SIG-M5 treated with dmso at 0.1 percent for 504 hours (cell line): ENCODE measurements around the gene TMED6.
A peak's percentile ranks its signal among the peaks of the same experiment; 100 is the strongest.

Experiments used
- DNase-seq: peaks from one replicate; lab custom pipeline; 2025; ENCODE audit not compliant: unreplicated experiment; lab: John Stamatoyannopoulos, UW

The TMED6 gene

DNA sequence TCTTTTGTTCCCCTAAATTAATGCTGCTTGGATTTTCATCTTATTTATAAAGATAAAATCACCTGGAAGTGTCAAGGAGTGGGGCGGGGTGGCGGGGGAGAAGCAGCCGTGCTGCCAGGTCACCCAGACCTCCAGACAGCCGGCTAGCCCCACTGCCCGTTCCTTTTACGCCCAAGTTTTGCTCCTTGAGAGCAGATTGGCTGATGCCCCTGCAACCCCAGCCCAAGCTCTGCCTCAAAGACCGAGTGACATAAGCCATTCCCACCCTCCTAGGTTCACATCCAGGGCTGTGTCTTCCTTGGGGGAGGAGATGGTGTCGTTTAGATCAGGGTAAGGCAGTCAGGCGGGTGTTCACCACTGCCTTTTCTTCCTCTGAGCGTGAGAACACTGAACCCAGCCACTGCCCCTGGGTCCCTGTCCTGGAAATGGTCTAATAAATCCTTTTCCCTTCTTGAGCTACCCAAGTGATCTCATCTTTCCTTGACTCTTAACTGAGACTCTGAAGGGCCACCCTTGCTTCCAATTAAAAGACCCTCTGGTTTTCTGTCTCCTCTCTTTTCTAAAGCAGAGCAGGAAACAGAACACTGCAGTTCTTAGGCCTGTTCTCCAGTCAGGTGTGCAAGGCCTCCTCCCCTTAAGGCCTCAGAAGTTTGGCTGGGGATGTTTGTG is 26.9 kb downstream of the TMED6 start:
- DNase-seq: no peak

DNA sequence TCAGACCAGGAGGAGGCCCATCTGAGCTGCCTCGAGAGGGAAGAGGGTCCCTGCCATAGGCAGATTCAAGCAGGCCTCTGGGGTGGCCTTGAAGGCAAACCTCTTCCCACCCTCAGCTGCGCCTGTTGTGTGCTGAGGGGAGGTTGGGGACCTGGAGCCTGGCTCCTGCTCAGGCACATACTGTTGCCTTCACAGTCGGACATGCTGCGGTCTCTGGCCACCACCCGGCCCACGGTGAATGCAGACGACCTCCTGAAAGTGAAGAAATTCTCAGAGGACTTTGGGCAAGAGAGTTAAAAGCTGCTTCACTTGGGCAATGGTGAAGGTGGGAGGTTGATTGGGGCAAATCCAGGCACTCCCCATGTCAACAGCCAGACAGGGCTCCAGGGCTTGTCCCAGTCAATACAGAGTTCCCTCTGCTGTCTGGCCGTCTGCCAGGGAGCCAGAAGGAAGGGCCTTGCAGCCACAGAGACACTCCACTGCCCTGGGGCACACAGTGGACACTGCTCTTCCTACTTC is 27.5 kb downstream of the TMED6 start:
- no peak for DNase-seq

DNA sequence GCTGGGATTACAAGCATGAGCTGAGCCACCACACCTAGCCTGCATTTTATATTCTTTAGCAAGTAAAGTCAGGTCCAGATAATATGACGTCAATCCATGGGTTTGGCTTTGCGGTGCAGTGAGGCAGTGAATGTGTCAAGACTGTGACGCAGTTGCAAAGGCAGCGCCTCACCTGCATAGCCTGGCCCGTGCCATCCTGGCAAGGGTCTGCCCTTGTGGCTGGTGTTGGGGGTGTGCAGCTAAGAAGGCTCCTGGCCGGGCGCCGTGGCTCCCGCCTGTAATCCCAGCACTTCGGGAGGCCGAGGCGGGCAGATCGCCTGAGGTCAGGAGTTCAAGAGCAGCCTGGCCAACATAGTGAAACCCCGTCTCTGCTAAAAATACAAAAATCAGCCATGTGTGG is 28.2 kb downstream of the TMED6 start:
- no peak for DNase-seq

DNA sequence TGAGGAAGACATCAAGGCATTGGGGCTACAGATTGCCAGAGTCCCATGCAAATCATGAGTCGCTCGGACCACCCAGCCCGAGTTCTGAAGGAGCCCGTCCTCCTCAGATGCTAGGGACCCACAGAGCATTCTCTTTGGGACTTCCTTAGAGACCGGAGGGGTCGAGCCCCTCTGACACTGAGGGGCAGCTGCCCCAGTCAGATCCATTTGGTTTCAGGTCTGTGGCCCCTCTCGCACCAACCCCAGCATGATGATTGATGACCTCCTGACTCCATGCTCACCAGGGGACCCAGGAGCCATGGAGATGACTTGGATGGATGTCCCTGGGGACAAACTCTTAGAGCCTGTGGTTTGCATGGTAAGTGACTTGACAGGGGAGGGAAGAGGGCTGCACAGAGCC is 29.2 kb downstream of the TMED6 start:
- no peak for DNase-seq

DNA sequence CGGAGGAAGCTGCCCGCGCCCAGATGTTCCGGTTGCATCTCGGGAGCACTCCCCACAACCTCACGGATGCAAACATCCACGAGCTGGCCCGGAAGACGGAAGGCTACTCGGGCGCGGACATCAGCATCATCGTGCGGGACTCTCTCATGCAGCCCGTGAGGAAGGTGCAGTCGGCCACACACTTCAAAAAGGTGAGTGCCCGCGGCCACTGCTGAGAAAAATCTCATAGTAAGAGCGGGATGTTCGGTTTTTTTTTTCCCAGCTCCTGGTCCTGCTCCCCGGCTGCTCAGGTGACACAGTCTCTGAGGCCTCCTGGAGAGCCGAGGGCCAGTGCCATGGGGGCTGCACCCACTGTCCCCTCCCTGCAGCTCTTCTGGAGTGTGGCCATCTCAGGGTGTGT is 30.5 kb downstream of the TMED6 start:
- no peak for DNase-seq

DNA sequence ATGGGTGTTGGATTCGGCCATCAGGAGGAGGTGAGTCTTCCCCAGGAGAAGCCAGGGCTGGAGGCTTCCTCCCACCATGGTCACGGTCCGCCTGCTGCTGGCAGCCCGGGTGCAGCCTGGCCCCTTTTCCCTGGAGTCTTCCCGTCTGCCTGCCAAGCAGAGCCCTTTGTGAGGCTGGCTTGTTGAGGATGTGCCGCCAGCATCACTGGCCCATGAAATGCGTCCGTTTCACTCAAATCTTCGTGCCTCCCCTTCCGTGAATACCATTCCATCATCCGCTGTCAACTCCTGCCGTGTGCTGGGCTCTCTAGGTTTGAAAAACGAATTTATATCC is 30.9 kb downstream of the TMED6 start:
- DNase-seq: no peak

DNA sequence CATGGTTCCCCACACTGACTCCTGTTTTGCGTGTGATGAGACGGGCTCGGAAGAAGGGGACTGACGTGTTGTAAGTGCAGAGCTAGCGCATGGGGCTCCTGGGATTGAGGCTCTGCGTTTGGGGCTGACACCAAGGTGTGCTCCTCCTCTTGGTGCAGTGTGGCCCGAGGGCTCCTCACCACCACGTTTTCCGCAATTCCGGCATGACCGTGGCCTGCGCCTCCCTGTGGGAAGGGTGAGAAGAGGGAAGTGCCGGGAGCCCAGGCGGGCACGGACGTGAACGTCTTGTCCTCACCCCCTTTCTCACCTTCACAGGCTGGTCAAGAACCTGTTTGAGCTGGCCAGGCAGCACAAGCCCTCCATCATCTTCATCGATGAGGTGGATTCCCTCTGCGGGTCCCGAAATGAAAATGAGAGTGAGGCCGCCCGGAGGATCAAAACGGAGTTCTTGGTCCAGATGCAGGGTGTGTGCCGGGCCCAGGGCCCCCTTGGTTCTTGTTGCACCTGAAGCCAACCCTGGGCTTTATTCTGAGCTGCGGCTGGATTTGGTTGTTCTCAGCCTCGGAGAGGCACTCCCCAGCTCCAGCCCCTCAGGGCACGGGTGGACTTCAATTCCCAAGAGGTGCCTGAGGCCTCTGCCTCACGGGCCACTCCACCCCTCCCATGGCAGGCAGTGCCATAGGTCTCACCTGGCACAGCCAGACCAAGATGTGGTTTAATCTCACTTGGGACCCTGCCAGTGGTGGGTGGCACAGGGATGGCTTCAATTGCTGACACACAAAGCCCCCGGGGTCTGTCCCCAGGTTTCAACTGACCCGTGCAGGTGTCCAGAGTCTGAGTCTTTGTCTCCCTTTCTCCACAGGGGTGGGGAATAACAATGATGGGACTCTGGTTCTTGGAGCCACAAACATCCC is 31.5 kb downstream of the TMED6 start:
- DNase-seq: no peak

DNA sequence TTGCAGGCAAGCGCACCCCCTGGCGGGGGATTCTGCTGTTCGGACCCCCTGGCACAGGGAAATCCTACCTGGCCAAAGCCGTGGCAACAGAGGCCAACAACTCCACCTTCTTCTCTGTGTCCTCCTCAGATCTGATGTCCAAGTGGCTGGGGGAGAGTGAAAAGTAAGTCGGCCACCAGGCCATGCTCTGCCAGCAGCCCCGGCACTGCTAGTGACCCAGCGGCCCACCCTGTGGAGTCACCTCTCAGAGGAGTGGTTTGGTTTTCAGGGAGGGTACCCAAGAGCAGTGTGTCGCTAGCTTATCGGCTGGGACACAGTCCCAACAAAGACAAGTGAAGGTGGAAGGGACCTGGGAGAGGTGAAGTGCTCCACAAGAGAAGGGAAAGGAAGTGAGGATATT is 32.2 kb downstream of the TMED6 start:
- no peak for DNase-seq

DNA sequence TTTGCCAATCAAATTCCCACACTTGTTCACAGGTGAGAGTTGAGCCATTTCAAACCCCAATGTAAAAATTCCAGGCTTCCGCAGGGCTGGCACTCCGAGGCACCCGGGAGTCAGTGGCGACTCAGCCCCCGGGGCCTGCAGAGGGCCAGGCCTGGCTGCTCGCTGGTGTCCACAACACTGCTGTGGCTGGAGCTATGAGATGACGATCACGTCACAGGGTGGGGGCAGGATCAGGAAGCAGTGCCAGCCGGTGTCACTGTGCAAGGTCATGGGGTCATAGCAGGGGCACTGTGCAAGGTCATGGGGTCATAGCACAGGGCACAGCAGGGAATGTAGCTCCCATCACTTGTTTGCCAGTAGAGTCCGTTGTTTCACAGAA is 32.7 kb downstream of the TMED6 start:
- no peak for DNase-seq

DNA sequence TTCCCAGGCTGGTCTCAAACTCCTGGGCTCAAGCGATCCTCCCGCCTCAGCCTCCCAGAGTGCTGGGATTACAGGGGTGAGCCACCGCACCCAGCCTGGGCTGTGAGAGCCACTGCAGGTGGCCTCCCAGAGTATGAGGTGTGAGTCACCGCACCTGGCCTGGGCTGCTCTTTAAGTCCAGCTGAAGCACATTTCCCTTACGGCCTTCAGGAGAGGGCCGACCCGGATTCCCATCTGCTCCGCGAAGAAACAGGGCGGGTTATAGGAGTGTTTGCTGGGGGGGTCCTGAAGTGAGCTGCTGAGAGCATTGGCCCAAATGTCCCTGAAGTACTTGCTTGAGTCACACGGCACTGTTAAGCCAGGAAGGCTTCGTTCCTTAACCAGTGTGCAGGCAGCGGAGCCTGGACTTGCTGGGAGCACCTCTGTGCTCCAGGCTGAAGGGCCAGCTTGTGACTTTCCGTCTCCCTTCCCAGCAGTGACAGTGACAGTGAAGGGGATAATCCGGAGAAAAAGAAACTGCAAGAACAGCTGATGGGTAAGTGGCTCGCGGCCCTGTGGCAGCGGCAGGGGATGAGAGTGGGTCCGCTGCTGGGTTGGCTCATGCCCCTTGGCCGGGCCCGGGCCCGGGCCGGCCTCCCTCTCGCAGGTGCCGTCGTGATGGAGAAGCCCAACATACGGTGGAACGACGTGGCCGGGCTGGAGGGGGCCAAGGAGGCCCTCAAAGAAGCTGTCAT is 33.2 kb downstream of the TMED6 start:
- DNase-seq: no peak

DNA sequence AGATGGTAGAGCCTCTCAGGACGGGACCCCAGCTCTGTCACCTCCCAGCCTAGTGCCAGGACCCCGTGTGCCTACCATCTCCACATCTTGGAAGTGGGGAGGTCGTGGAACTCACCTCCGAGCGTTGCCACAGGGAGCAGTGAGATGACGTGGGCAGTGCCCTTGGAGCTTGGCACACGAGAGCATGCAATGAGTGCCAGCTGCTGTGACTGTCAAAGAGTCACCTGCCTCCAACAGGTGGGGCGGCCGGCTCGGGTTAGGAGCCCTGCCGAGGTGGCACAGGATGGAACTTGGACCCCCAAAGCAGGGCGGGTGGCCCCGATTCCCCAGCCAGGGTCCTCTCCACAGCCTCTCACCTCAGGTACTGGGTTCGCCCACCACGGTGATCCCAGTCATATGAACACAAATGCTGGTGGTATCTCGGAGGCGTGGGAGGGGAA is 35.0 kb downstream of the TMED6 start:
- DNase-seq: no peak

DNA sequence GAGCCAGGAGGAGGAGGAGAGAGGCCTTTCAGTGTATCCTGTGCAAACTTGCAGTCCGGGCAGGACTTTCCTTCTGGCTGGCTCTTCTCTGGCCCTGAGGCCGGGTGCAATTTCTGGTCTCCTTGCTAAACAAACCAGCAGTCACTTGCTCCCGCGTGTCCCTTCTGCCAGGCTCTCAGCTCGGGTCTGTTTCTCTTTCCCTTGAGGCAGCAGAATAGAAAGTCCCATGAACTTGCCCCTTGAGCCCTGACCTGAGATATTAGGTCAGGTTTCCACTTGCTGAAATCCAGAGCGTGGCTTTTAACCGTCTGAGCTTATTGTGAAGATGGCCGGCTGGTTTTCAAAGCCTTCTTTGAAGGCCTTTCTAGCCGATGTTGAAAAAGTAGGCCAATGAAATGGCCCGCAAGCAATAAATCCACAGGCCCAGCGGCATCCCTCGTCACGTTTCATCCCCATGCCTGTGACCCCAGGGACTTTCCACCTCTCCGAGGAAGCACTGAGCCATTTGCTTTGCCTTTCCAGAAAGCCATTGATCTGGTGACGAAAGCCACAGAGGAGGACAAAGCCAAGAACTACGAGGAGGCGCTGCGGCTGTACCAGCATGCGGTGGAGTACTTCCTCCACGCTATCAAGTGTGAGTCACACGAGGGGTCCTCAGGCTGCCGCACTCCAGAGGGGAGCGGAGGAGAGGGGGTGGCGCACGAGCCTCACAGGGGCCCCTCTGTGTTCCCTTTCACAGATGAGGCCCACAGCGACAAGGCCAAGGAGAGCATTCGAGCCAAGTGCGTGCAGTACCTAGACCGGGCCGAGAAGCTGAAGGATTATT is 35.9 kb downstream of the TMED6 start:
- peak; percentile 29 for DNase-seq

DNA sequence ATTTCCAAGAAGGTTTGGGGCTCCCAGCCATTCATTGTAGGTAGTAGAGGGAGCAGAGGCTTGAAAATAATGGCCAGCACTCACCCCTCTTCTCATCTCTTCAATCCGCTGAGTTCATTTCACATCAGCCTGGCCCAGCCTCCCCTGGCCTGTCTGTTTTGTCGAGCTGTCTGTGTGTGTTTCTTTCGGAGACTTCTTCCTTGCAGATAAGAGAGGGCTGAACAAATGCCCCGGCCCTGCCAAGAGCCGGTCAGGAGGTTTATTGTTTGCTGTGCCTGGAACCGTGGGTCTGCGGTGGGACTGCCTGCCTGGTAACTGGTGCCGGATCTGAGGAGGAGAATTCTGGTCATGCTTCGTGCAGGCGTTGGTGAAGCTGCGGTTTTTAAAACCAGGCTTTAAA is 37.1 kb downstream of the TMED6 start:
- DNase-seq: no peak

DNA sequence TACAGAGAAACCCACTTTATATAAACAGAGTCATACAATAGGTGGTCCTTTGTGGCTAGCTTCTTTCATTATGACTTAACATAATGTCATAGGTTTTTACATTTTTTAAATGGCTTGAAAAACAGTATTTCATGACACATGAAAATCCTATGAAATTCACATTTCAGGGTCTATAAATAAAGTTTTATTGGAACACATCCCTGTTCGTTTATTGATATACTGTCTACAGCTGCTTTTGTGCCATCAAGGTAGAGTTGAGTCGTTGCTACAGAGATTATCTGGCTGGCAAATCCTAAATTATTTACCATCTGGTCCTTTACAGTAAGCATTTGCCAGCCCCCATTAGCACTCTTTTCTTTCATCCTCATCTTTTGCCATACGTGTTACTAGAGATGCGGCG is 38.1 kb downstream of the TMED6 start:
- no peak for DNase-seq

DNA sequence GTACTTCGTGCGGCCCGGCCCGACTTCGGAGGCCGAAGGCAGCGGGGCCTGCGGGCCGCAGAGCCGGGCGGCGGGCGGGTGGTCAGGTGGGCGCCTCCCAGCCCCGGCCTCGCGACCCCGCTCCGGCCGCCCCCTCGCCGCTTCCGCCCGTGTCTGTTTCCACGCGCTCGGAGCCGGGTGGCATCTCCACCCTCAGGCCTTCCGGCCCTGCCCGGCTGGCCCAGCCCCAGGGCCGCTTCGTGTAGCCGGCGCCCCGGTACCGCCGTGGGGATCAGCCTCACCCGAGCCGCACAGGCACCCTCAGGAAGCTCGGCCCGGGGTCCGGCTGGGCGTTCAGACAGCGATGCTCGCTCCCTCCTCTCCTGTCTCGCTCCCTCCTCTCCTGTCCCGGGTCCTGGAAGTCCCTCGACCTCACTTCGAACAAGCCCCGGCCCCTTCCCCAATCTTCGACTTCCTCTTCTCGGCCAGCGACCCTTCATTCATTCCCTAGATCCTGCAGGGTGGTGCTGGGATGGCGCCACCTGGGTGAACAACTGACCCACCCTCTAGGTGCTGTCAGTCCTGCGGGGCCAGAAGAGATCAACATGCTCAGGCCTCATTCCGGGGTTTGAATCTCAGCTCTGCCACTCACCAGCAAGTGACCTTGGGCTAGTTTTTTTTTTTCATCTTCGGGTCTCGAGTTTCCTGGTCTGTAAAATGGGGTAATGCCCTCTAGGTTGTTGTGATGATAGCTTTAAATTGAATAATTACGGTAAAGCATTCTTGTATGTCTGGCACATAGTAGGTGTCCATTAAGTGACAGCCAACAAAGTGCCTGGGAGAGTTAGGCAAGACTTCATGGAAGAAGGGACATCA is 39.8 kb downstream of the TMED6 start:
- DNase-seq: no peak

DNA sequence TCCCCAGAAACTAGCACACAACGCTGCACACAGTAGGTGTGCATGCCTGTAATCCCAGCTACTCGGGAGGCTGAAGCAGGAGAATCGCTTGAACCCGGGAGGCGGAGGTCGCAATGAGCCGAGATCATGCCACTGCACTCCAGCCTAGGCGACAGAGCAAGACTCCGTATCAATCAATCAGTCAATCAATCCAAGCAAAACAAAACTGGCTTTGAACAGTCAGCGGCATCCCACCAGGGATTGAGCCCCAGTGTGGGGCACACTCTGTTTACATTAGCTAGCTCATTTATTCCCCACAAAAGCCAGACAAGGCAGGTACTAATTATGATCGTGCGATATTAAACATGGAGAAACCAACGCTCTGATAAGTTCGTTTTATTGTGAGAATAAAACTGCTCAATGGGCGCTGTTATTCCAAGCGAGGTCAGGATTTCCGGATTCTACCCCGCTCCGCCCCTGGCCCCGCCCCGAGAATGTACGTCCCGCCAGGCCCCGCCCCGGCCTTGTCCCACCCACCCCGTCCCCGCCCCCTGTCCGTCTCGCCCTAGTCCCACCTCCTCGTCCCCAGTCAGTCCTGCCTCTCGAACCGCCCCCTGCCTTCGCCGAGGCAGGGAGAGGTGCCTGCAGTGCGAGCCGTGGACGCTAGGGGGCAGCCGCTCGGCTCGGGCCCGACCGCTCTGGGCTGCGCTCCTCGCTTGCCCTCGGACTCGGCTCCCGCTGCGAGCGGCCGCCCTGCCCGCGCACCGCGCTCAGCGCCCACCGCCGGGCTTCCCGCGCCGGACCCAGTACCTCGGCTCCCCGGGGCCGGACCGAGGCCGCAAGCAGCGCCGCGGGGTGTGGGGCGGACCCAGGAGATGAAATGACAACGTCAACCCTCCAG is 40.7 kb downstream of the TMED6 start, which contains the start of gene VPS4A:
Gene VPS4A, plus strand, starts transcription at position 698 of the 880 bp plus-strand sequence. Its CDS starts 162 bp downstream, at position 860.
- peak; percentile 93 for DNase-seq

DNA sequence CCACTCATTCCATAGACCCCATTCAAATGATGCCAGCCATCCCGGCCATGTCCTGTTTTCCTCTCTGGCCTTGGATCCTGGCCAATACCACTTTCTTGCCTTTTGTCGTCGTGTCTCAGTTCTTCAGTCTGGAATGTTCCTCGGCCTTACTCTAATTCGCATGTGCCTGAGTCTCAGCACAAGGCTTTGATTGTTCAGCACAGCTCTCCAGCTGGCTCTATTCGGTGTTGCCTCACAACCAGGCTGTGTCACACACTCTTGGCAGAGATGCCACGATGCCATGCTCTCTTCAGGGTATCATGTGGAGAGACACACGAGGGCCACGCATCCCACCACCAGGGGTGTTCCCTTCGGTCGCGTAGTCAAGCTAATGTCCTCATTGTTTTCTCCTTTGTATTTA is 42.3 kb downstream of the TMED6 start:
- no peak for DNase-seq

DNA sequence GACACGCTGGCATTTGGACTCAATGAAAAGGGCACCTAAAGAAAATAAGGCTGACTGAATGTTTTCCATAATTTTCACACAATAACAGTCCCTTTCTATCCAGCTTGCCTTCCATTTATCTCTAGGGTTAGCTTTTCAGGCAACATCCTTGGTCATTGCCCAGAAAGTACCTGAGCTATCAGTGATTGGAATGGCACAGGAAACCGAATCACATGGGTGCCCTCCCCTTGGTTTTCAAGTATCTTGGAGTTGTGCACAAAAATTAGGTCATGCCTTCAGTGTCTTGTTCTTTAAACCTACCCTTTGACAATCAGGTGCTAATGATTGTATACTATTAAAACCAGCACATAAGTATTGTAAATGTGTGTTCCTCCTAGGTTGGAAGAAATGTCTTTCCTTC is 43.7 kb downstream of the TMED6 start:
- no peak for DNase-seq

DNA sequence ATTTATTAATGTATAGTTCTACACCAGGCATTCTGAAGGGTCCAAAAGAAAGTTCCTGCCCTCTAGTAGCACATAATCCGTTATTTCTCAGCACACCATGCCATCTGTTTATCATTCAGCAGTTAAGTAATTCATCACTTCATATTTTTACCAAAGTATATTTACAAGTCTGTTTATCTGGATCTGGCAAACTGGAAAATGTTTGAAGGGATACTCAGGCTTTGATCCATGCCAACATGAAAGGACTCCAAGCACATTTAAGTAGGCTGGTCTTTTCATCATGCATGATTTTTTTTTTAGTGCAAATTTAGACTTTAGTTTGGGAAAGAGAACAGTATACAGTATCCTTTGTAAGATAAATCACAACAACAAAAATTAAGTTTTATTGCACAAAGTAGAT is 44.5 kb downstream of the TMED6 start:
- DNase-seq: no peak
